ENCODE data around the gene ZC3HAV1L. TPM values are rescaled to one million over a fixed set of nuclear protein-coding genes. Genes with fewer than 3 reads are reported as not detected.
A peak's percentile ranks its signal among the peaks of the same experiment; 100 is the strongest.
"Not testable (repeated sequence)": the region's sequence is repeated elsewhere in the genome, so short reads cannot be mapped to it uniquely, and the experiment has no call there.

The ZC3HAV1L gene
- total and polyA plus RNA-seq, 12 donors: 0.30 to 27.2 (median 13.0) TPM

GRCh38 chr7:138979988-138980562, 55.8 kb downstream of the ZC3HAV1L start:
- peak overlapping the region in 1 of 4 donors; percentile 79 for H3K4me3 ChIP-seq
- no peak for DNase-seq
- no peak for TF ChIP-seq POLR2A (IDR thresholded peaks at IDR 0.05)
- TF ChIP-seq, protein P1, sequence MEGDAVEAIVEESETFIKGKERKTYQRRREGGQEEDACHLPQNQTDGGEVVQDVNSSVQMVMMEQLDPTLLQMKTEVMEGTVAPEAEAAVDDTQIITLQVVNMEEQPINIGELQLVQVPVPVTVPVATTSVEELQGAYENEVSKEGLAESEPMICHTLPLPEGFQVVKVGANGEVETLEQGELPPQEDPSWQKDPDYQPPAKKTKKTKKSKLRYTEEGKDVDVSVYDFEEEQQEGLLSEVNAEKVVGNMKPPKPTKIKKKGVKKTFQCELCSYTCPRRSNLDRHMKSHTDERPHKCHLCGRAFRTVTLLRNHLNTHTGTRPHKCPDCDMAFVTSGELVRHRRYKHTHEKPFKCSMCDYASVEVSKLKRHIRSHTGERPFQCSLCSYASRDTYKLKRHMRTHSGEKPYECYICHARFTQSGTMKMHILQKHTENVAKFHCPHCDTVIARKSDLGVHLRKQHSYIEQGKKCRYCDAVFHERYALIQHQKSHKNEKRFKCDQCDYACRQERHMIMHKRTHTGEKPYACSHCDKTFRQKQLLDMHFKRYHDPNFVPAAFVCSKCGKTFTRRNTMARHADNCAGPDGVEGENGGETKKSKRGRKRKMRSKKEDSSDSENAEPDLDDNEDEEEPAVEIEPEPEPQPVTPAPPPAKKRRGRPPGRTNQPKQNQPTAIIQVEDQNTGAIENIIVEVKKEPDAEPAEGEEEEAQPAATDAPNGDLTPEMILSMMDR (IDR thresholded peaks at IDR 0.05): no peak
- intact Hi-C loops (cut with DNase I): loop anchor here (5.0 kb wide), 2 partner anchors 83 to 88 kb away; no protein-coding TSS in a partner anchor
- peaks cover 9 to 21% of the 10 kb centered on the region in 2 donors for H3K4me1 ChIP-seq (replicated peaks in 1 of 2)
- no peaks in the 10 kb centered on the region for H3K36me3 ChIP-seq (replicated peaks in 1 of 2)
- no peaks in the 10 kb centered on the region for H3K9me3 ChIP-seq (replicated peaks in 1 of 3)
- no peaks in the 10 kb centered on the region for H3K27me3 ChIP-seq
- WGBS, 4 donors: 25 to 35% (median 32%) methylated on average over 9 of the region's 9 CpGs
- H3K27ac ChIP-seq: no peak overlapping the region

DNA sequence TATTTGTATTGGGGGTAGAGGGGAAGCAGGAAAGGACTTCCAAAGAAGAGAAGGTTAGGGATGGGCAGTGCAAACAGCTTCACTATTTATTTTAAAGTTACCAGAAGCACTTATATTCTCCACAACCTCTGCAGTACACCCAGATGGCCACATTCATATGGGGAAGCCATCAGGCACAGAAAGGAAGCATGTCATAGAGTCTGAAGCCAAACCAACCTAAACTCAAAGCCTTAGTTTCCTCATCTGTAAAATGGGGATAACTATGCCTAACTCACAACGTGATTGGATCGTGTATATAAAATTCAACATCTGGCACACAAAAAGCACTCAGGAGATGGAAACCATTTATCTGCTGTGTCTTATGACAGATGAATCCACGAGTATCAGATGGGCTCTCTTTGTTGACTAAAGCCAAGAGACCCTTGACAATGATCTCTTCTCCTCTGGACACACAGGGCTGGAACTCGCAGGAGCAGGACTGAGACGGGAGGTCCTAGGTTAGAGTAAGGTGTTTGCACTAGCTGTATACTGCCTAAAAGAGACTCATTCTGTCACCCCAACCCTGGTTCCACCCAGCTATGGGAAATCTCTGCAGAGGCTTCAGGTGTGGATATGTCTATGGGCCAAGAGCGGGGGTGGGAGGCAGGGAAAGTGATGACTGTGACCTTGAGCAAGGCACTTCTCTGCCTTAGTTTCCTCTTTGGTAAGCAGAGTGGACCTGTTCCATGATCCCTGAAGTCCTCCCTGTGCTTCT, 56.4 kb downstream of the ZC3HAV1L start:
- WGBS, 4 donors: 90 to 91% (median 90%) methylated on average over 6 of the region's 6 CpGs
- Histone ChIP-seq H3K9me3 (replicated peaks in 1 of 3) (no peaks in the 10 kb centered on the region), H3K4me3 (no peak overlapping the region), H3K27me3 (no peaks in the 10 kb centered on the region), H3K27ac (no peak overlapping the region), H3K4me1 (replicated peaks in 1 of 2) (peaks cover 9 to 21% of the 10 kb centered on the region in 2 donors), H3K36me3 (replicated peaks in 1 of 2) (no peaks in the 10 kb centered on the region)
- TF ChIP-seq, protein P1 (IDR thresholded peaks at IDR 0.05): peak in 1 of 6 experiments; percentile 16
- no peak for TF ChIP-seq POLR2A (IDR thresholded peaks at IDR 0.05)
- DNase-seq: peak in 1 of 7 donors; percentile 11
- intact Hi-C loops (cut with DNase I): no loop called here

DNA sequence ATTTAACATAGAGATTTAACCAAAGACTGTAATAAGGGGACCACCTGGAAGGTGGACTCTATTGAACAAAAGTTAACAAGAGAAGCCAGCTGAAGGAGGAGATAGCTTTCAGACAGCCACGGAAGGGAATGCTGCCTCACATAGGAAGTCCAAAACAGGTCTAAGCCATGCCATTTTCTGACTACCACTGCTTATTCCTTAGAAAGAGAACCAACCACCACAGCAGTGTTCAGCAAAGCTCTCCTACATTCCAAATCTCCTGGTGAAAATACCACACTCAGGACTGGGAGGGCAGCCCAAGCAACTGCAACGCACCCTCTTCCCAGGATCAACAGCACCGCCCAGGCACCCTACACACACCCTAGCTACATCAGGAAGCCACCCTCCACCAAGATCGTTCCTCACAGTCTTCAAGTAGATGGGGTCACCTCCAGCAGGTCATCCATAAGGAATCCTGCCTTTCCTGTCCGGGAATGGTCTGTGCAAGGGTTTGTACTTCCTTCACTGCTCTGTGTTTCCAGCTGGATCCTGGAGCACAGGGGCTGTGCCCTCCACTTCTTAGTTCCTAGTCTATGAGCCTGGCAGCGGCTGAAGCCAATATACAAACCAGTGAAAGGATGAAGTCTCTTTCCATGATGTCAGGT, 57.2 kb downstream of the ZC3HAV1L start:
- no peak overlapping the region for H3K4me3 ChIP-seq
- intact Hi-C loops (cut with DNase I): no loop called here
- TF ChIP-seq, protein P1 (IDR thresholded peaks at IDR 0.05): no peak
- no peak overlapping the region for H3K27ac ChIP-seq
- H3K36me3 ChIP-seq (replicated peaks in 1 of 2): no peaks in the 10 kb centered on the region
- no peaks in the 10 kb centered on the region for H3K27me3 ChIP-seq
- H3K4me1 ChIP-seq (replicated peaks in 1 of 2): peaks cover 9 to 21% of the 10 kb centered on the region in 2 donors
- no peaks in the 10 kb centered on the region for H3K9me3 ChIP-seq (replicated peaks in 1 of 3)
- WGBS, 4 donors: 91 to 93% (median 91%) methylated on average over 6 of the region's 6 CpGs
- DNase-seq: no peak

DNA sequence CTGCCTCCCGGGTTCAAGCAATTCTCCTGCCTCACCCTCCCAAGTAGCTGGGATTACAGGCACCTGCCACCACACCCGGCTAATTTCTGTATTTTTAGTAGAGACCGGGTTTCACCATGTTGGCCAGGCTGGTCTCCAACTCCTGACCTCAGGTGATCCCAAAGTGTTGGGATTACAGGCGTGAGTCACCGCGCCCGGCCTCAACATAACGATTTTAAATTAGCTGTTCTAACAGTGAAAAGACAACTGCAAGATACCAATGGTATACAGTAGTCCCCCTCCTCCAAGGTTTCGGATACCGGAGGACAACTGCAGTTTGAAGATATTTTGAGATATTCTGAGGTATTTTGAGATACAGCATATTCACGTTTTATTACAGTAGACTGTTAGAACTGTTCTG, 59.7 kb downstream of the ZC3HAV1L start:
- DNase-seq; H3K27ac ChIP-seq; H3K27me3 ChIP-seq; H3K36me3 ChIP-seq (replicated peaks in 1 of 2); H3K4me3 ChIP-seq; intact Hi-C loops (cut with DNase I); H3K9me3 ChIP-seq (replicated peaks in 1 of 3): not testable (repeated sequence)
- peaks cover 9 to 14% of the 10 kb centered on the region in 2 donors for H3K4me1 ChIP-seq (replicated peaks in 1 of 2)
- 84 to 87% (median 85%) methylated on average over 11 of the region's 11 CpGs for WGBS, 4 donors

Other genes starting within 250 kb of the ZC3HAV1L start
- gene TMEM213, start 238.0 kb downstream of the ZC3HAV1L start, total RNA-seq: not detected
- gene TMEM213, start 238.0 kb downstream of the ZC3HAV1L start, polyA plus RNA-seq: not detected
- under 1 TPM in 1 of 9 donors, not detected in 8; 0.22 TPM for gene ATP6V0A4, start 237.8 kb downstream of the ZC3HAV1L start, total RNA-seq
- gene ATP6V0A4, start 237.8 kb downstream of the ZC3HAV1L start, polyA plus RNA-seq: not detected
- 1 to 10 TPM; 1.8 to 7.6 (median 3.7) TPM for gene KIAA1549, start 54.7 kb downstream of the ZC3HAV1L start, total RNA-seq
- gene KIAA1549, start 54.7 kb downstream of the ZC3HAV1L start, polyA plus RNA-seq: 1 to 10 TPM; 1.3 to 4.0 (median 1.7) TPM
- 10 to 100 TPM; 28.8 to 50.8 (median 39.1) TPM for gene ZC3HAV1, start 73.7 kb upstream of the ZC3HAV1L start, total RNA-seq
- gene ZC3HAV1, start 73.7 kb upstream of the ZC3HAV1L start, polyA plus RNA-seq: 10 to 100 TPM in 1 of 3 donors, 1 to 10 TPM in 2; 7.7 to 33.6 (median 9.9) TPM
- 10 to 100 TPM in 7 of 9 donors, 1 to 10 TPM in 2; 7.1 to 27.5 (median 17.2) TPM for gene UBN2, start 195.2 kb upstream of the ZC3HAV1L start, total RNA-seq
- 10 to 100 TPM in 1 of 3 donors, 1 to 10 TPM in 2; 4.5 to 10.6 (median 6.3) TPM for gene UBN2, start 195.2 kb upstream of the ZC3HAV1L start, polyA plus RNA-seq

Measured in adrenal gland (tissue), 12 donors.